Right lobe of liver (tissue), 6 donors: ENCODE data around the gene CHRM2. TPM values are rescaled to one million over a fixed set of nuclear protein-coding genes. Genes with fewer than 3 reads are reported as not detected.

Experiments used
- ATAC-seq, 4 donors: fragments of 200-7000 bp; cut with Tn5 transposase; one replicate each; pipeline ENCODE4 v1.9.1; 2020; ENCODE audit warnings: mild to moderate bottlenecking in 4 of 4, moderate library complexity in 4 of 4
- DNase-seq, 3 donors: peaks; one replicate each; pipeline ENCODE4 v3.0.0-alpha.2; 2020
- H3K27ac ChIP-seq, 3 donors: fragments of 200-600 bp; one replicate each; pipeline ENCODE4 v1.8.0; 2022
- H3K27me3 ChIP-seq, 2 donors: fragments of 200-600 bp; one replicate each; pipeline ENCODE4 v1.8.0; 2022
- H3K36me3 ChIP-seq, 4 donors: fragments of 200-600 bp; sonication (generic) in 1 of 4; one replicate each; pipeline versions ENCODE4 v1.5.1 to v1.8.0; 2017 to 2022; ENCODE audit warnings: control low read depth in 1 of 4
- H3K4me1 ChIP-seq, 4 donors: fragments of 200-600 bp; sonication (generic) in 1 of 4; one replicate each; pipeline versions ENCODE4 v1.5.1 to v1.8.0; 2017 to 2022; ENCODE audit warnings: control low read depth in 1 of 4
- H3K4me3 ChIP-seq, 3 donors: fragments of 200-600 bp; one replicate each; pipeline ENCODE4 v1.8.0; 2022
- H3K9me3 ChIP-seq, 4 donors: fragments of 200-600 bp; sonication (generic) in 1 of 4; one replicate each; pipeline versions ENCODE4 v1.5.1 to v1.8.0; 2017 to 2022; ENCODE audit warnings: control low read depth in 1 of 4
- CTCF ChIP-seq, 4 donors: fragments of 200-600 bp in 3 of 4; fragments of 450-650 bp in 1 of 4; IDR thresholded peaks; one replicate each; pipeline versions ENCODE4 v1.5.1 to v1.8.0; 2016 to 2022; ENCODE audit warnings: antibody characterized with exemption in 4 of 4, mild to moderate bottlenecking in 2 of 4
- POLR2A ChIP-seq: fragments of 450-650 bp; IDR thresholded peaks from one replicate; pipeline ENCODE4 v1.6.1; 2017; ENCODE audit warnings: antibody characterized with exemption, mild to moderate bottlenecking
- WGBS: methylation state at CpG from one replicate; pipeline ENCODE4 v1.1.6; 2018; ENCODE audit warnings: low coverage, low lambda C conversion rate; ENCODE audit not compliant: insufficient coverage; ENCODE audit errors: missing lambda C conversion rate; 5-methylcytosine and 5-hydroxymethylcytosine counted together
- intact Hi-C, 2 donors: fragments of 100-400 bp; cut with DNase I; formaldehyde crosslinking; loops; one replicate each; pipeline versions ENCODE4 v1.11.2 to v1.14.1; 2022
- total RNA-seq, 6 experiments: library from RNA; depleted of rRNA in 2 of 6; stranded (reverse); fragments of >200 nt in 2 of 6; fragmentation: NEBNext Ultra II Directional in 3 of 6; extraction: Animal tissue kit (Norgen Biotek cat#: 25700) in 3 of 6; gene quantifications; one replicate each; pipeline versions ENCODE4 v1.1.0 to v1.2.4, GENCODE V29; 2016 to 2023
- donor health status: DM: no; HTN: yes; CAD: no.
- donor health status: DM: no; HTN: no; CAD: no.
- donor health status: DM: no; HTN: no; CAD: no.
- donor health status: DM: no; HTN: yes; CAD: no.
- donor health status: DM: no; HTN: yes; CAD: no.

The CHRM2 gene
- total RNA-seq, 6 experiments from 2014 or later: 0.25 to 1.1 (median 0.41) TPM

GRCh38 chr7:136919820-136920219, 51.4 kb downstream of the CHRM2 start:
- Histone ChIP-seq H3K36me3 (no peaks in the 10 kb centered on the region), H3K4me1 (no peaks in the 10 kb centered on the region), H3K9me3 (no peaks in the 10 kb centered on the region), H3K4me3 (no peak overlapping the region), H3K27ac (no peak overlapping the region), H3K27me3 (no peaks in the 10 kb centered on the region)
- no peak for ATAC-seq
- no peak for DNase-seq
- no peak for TF ChIP-seq CTCF (IDR thresholded peaks at IDR 0.05)
- TF ChIP-seq POLR2A: no peak
- intact Hi-C loops: no loop called here
- 51% methylated on average over 2 of the region's 2 CpGs for WGBS

GRCh38 chr7:136923111-136923667, 54.7 kb downstream of the CHRM2 start:
- Histone ChIP-seq H3K9me3 (no peaks in the 10 kb centered on the region), H3K27me3 (no peaks in the 10 kb centered on the region), H3K4me1 (no peaks in the 10 kb centered on the region), H3K27ac (no peak overlapping the region), H3K4me3 (no peak overlapping the region), H3K36me3 (no peaks in the 10 kb centered on the region)
- no peak for ATAC-seq
- intact Hi-C loops: no loop called here
- no peak for DNase-seq
- no peak for TF ChIP-seq POLR2A
- WGBS: 50% methylated on average over 3 of the region's 3 CpGs

GRCh38 chr7:136925044-136925443, 56.6 kb downstream of the CHRM2 start:
- no peak overlapping the region for H3K4me3 ChIP-seq
- WGBS: 18% methylated on average over 3 of the region's 3 CpGs
- ATAC-seq (no peak), DNase-seq (no peak)
- no peaks in the 10 kb centered on the region for H3K4me1 ChIP-seq
- no peak overlapping the region for H3K27ac ChIP-seq
- no peak for TF ChIP-seq CTCF (IDR thresholded peaks at IDR 0.05)
- intact Hi-C loops: no loop called here
- H3K9me3 ChIP-seq: no peaks in the 10 kb centered on the region
- no peaks in the 10 kb centered on the region for H3K36me3 ChIP-seq
- H3K27me3 ChIP-seq: no peaks in the 10 kb centered on the region

- H3K27ac ChIP-seq: no peak overlapping the region
- TF ChIP-seq CTCF (IDR thresholded peaks at IDR 0.05) (no peak), POLR2A (no peak)
- ATAC-seq (no peak), DNase-seq (no peak)
- intact Hi-C loops: no loop called here
- H3K4me1 ChIP-seq: no peaks in the 10 kb centered on the region
- H3K9me3 ChIP-seq: no peaks in the 10 kb centered on the region
- H3K36me3 ChIP-seq: no peaks in the 10 kb centered on the region
- H3K4me3 ChIP-seq: no peak overlapping the region
- H3K27me3 ChIP-seq: no peaks in the 10 kb centered on the region
Measured at GRCh38 chr7:136925556-136925955, 57.1 kb downstream of the CHRM2 start.

- DNase-seq (no peak), ATAC-seq (no peak)
- no peak overlapping the region for H3K4me3 ChIP-seq
- no peaks in the 10 kb centered on the region for H3K9me3 ChIP-seq
- H3K27me3 ChIP-seq: no peaks in the 10 kb centered on the region
- H3K4me1 ChIP-seq: no peaks in the 10 kb centered on the region
- no peak for TF ChIP-seq POLR2A
- no peak for TF ChIP-seq CTCF (IDR thresholded peaks at IDR 0.05)
- H3K27ac ChIP-seq: no peak overlapping the region
- WGBS: 52% methylated on average over 3 of the region's 3 CpGs
- intact Hi-C loops: no loop called here
- H3K36me3 ChIP-seq: no peaks in the 10 kb centered on the region
Measured at GRCh38 chr7:136931169-136931867, 62.9 kb downstream of the CHRM2 start.
